ENCODE results near the gene CR1L. TPM values are rescaled to one million over a fixed set of nuclear protein-coding genes. Genes with fewer than 3 reads are reported as not detected.

Gene CR1L
- total and polyA plus RNA-seq, 8 donors, result 1.3 TPM; not detected in 7

GRCh38 chr1:207751790-207752455 lies 107.0 kb downstream of the CR1L start, which contains the start of gene CD46:
CD46 (plus strand) TSS chr1:207752054; CDS start chr1:207752213, 159 bp downstream.
- FAIRE-seq (peak; percentile 34), ATAC-seq (peak; percentile 92 to 97 (median 95)), DNase-seq (peak; percentile 97 to 99 (median 98))
- Histone ChIP-seq H3K4me3 (peak within 1 kb of the TSS; percentile 77 to 92 (median 88)), H3K36me3 (no peaks in the 10 kb centered on the region), H3K4me1 (peaks cover 9 to 51% (median 50%) of the 10 kb centered on the region in 3 donors), H3K9me3 (no peaks in the 10 kb centered on the region), H3K27me3 (no peaks in the 10 kb centered on the region), H3K27ac (peak within 1 kb of the TSS; percentile 77 to 95 (median 92))
- intact Hi-C loops (cut with DNase I), result no loop called here
- 0% methylated on average over 55 of the region's 55 CpGs for WGBS, 2 donors
- no peak for TF ChIP-seq CTCF (IDR thresholded peaks at IDR 0.05)

- Histone ChIP-seq H3K27me3 (no peaks in the 10 kb centered on the region), H3K36me3 (peaks cover 0 to 4% (median 0%) of the 10 kb centered on the region in 3 donors), H3K4me3 (peak overlapping the region; percentile 77 to 92 (median 88)), H3K4me1 (peaks cover 9 to 51% (median 50%) of the 10 kb centered on the region in 3 donors), H3K27ac (peak overlapping the region; percentile 77 to 95 (median 92)), H3K9me3 (no peaks in the 10 kb centered on the region)
- FAIRE-seq (no peak), DNase-seq (peak; percentile 60 to 81 (median 66)), ATAC-seq (peak; percentile 53 to 73 (median 68))
- intact Hi-C loops (cut with DNase I), result no loop called here
- 0% methylated on average over 30 of the region's 30 CpGs for WGBS, 2 donors
- TF ChIP-seq CTCF (IDR thresholded peaks at IDR 0.05), result no peak
These were observed 107.6 kb downstream of the CR1L start for GRCh38 chr1:207752456-207752998.

GRCh38 chr1:207753611-207754010 lies 108.7 kb downstream of the CR1L start:
- intact Hi-C loops (cut with DNase I), result no loop called here
- no peak for FAIRE-seq
- peak overlapping the region in 3 of 4 donors; percentile 85 to 92 (median 91) for H3K4me3 ChIP-seq
- no peak for ATAC-seq
- peaks cover 0 to 14% (median 0%) of the 10 kb centered on the region in 3 donors for H3K36me3 ChIP-seq
- peak overlapping the region in 2 of 4 donors; percentile 92 to 95 for H3K27ac ChIP-seq
- peaks cover 9 to 51% (median 44%) of the 10 kb centered on the region in 3 donors for H3K4me1 ChIP-seq
- H3K9me3 ChIP-seq, result no peaks in the 10 kb centered on the region
- WGBS, 2 donors, result 21 to 23% methylated on average over 7 of the region's 7 CpGs
- H3K27me3 ChIP-seq, result no peaks in the 10 kb centered on the region
- TF ChIP-seq CTCF (IDR thresholded peaks at IDR 0.05), result no peak
- no peak for DNase-seq

GRCh38 chr1:207754011-207754410 lies 109.1 kb downstream of the CR1L start:
- no peak for TF ChIP-seq CTCF (IDR thresholded peaks at IDR 0.05)
- Histone ChIP-seq H3K36me3 (peaks cover 0 to 14% (median 0%) of the 10 kb centered on the region in 3 donors), H3K27ac (peak overlapping the region in 2 of 4 donors; percentile 92 to 95), H3K4me1 (peaks cover 9 to 48% (median 41%) of the 10 kb centered on the region in 3 donors), H3K4me3 (peak overlapping the region in 2 of 4 donors; percentile 85 to 92), H3K27me3 (no peaks in the 10 kb centered on the region), H3K9me3 (no peaks in the 10 kb centered on the region)
- FAIRE-seq (no peak), ATAC-seq (no peak), DNase-seq (no peak)
- WGBS, 2 donors, result 13% methylated on average over 4 of the region's 4 CpGs
- intact Hi-C loops (cut with DNase I), result no loop called here
